Astrocyte of the spinal cord (primary cell): ENCODE measurements around the gene CCDC93.

ENCODE experiments used
- DNase-seq: peaks from one replicate; pipeline ENCODE4 v3.0.0; 2011; ENCODE audit warnings: low read depth, low spot score
- H3K4me3 ChIP-seq: 2 replicates; pipeline ENCODE4 v1.5.1; 2011; ENCODE audit warnings: low read depth, mild to moderate bottlenecking, low read length, moderate library complexity
- CTCF ChIP-seq: IDR thresholded peaks from 2 replicates; pipeline ENCODE4 v1.5.1; 2012; ENCODE audit warnings: low read depth, mild to moderate bottlenecking, low read length, inconsistent platforms
- in situ Hi-C: cut with HindIII; loops from 2 replicates; pipeline ENCODE4 v1.10.0; 2017; ENCODE audit warnings: low sequenced_read_pairs

Gene CCDC93

GRCh38 chr2:117984208-117984607, 29.7 kb downstream of the CCDC93 start:
- no peak for TF ChIP-seq CTCF
- no peak for DNase-seq

GRCh38 chr2:117983040-117983439, 30.8 kb downstream of the CCDC93 start:
- in situ Hi-C loops = no loop called here
- no peak for TF ChIP-seq CTCF
- peak; percentile 54 for DNase-seq

More at GRCh38 chr2:117984208-117984607, 29.7 kb downstream of the CCDC93 start:
- in situ Hi-C loops = no loop called here
- H3K4me3 ChIP-seq = no peak overlapping the region

GRCh38 chr2:117982376-117983033, 31.4 kb downstream of the CCDC93 start:
- in situ Hi-C loops = no loop called here
- H3K4me3 ChIP-seq = no peak overlapping the region
- no peak for TF ChIP-seq CTCF
- DNase-seq = no peak

More at GRCh38 chr2:117983040-117983439, 30.8 kb downstream of the CCDC93 start:
- no peak overlapping the region for H3K4me3 ChIP-seq

- no peak overlapping the region for H3K4me3 ChIP-seq
- no peak for DNase-seq
- TF ChIP-seq CTCF = no peak
- in situ Hi-C loops = no loop called here
Measured at GRCh38 chr2:117981810-117982209, 32.1 kb downstream of the CCDC93 start.

- DNase-seq = peak; percentile 89
Measured at GRCh38 chr2:117980783-117981676, 32.8 kb downstream of the CCDC93 start.

More at GRCh38 chr2:117980783-117981676, 32.8 kb downstream of the CCDC93 start:
- TF ChIP-seq CTCF = no peak
- in situ Hi-C loops = no loop called here
- no peak overlapping the region for H3K4me3 ChIP-seq
